ENCODE results near the gene TMEM132E.

TMEM132E gene

DNA sequence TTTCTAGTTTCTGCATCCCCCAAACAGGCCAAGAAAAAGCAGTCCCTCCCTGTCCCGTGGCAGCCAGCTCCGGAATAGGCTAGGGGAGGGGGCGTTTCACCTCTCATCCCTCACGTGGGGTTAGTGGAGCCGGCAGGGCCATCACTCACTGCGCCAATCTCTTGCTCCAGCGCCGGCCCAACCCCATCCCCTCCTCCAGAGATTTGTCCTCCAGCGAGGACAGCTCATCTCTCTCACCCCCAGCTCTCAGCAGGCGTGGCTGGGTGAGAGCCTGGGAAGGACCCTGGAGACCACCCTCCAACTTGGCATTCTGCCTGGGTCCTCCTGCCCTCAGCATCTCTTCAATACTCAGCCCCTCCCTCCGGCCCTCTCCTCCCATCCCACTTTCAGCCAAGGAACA, 74.1 kb downstream of the TMEM132E start:
- H3K4me2 ChIP-seq: no peak overlapping the region
- no peaks in the 10 kb centered on the region for H3K27me3 ChIP-seq (ENCODE audit: insufficient read depth, low read depth)
- H3K4me3 ChIP-seq (IDR thresholded peaks at IDR 0.05; ENCODE audit: insufficient read depth, low read depth, low read length): no peak overlapping the region
- H3K36me3 ChIP-seq (ENCODE audit: insufficient read depth): no peaks in the 10 kb centered on the region
- H3K4me1 ChIP-seq (ENCODE audit: low read depth, poor library complexity, severe bottlenecking): no peaks in the 10 kb centered on the region
- no peak overlapping the region for H2AFZ ChIP-seq (ENCODE audit: low read depth)
- H4K20me1 ChIP-seq (ENCODE audit: insufficient read depth): no peaks in the 10 kb centered on the region
- no peak overlapping the region for H3K9ac ChIP-seq
- TF ChIP-seq, protein P1, sequence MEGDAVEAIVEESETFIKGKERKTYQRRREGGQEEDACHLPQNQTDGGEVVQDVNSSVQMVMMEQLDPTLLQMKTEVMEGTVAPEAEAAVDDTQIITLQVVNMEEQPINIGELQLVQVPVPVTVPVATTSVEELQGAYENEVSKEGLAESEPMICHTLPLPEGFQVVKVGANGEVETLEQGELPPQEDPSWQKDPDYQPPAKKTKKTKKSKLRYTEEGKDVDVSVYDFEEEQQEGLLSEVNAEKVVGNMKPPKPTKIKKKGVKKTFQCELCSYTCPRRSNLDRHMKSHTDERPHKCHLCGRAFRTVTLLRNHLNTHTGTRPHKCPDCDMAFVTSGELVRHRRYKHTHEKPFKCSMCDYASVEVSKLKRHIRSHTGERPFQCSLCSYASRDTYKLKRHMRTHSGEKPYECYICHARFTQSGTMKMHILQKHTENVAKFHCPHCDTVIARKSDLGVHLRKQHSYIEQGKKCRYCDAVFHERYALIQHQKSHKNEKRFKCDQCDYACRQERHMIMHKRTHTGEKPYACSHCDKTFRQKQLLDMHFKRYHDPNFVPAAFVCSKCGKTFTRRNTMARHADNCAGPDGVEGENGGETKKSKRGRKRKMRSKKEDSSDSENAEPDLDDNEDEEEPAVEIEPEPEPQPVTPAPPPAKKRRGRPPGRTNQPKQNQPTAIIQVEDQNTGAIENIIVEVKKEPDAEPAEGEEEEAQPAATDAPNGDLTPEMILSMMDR (conservative IDR thresholded peaks at IDR 0.05; ENCODE audit: low read depth, low read length): no peak
- no peaks in the 10 kb centered on the region for H3K79me2 ChIP-seq (ENCODE audit: insufficient read depth, low read depth)
- H3K27ac ChIP-seq: no peak overlapping the region

DNA sequence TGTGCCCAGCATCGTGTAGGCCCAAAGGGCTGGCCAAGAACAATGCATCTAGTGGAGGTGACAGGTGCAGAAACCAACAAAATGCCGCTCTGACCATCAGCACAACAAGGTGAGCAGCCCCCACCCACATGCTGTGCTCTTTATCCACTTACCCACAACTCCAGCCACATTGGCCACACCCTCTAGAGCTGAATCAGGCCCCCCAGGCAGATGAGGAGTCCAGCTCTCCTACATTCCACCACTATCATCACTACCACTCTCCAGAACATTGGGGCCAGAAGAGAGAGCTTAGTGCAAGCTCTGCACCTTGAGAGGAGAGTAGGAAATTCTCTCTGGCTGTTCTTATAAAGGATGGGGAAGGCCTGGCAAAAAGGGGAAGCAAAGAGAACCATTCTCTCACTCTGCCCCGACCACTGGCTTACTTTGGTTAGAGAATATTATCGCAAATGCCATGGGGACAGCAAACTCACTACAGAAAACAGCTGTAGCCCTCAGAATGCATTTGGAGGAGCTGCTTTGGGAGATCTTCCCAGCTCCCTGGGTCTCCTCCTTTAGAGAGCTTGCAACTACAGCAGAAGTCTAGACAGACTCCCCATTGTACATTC, 75.0 kb downstream of the TMEM132E start:
- TF ChIP-seq, protein P1 (conservative IDR thresholded peaks at IDR 0.05; ENCODE audit: low read depth, low read length): no peak
- Histone ChIP-seq H3K9ac (no peak overlapping the region), H4K20me1 (ENCODE audit: insufficient read depth) (no peaks in the 10 kb centered on the region), H3K27me3 (ENCODE audit: insufficient read depth, low read depth) (no peaks in the 10 kb centered on the region), H2AFZ (ENCODE audit: low read depth) (no peak overlapping the region), H3K27ac (no peak overlapping the region), H3K4me1 (ENCODE audit: low read depth, poor library complexity, severe bottlenecking) (no peaks in the 10 kb centered on the region), H3K79me2 (ENCODE audit: insufficient read depth, low read depth) (no peaks in the 10 kb centered on the region), H3K36me3 (ENCODE audit: insufficient read depth) (no peaks in the 10 kb centered on the region), H3K4me2 (no peak overlapping the region), H3K4me3 (IDR thresholded peaks at IDR 0.05; ENCODE audit: insufficient read depth, low read depth, low read length) (no peak overlapping the region)

DNA sequence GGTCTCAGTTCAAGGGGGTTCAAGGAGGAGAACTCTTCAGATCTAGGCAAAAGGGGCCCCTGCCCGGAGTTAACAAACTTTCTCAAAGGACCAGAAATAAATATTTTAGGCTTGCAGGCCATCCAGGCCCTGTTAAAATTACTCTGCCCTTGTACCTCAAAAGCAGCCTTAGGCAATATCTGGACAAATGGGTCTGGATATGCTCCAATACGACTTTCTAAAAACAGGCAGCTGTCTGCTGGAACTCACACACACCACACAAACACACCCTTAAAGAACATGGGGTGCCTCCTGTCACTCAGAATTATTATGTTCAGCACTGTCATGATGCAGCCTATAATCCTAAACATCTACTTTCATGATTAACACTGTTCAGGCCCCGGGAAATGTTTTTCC, 75.5 kb downstream of the TMEM132E start:
- Histone ChIP-seq H3K4me3 (IDR thresholded peaks at IDR 0.05; ENCODE audit: insufficient read depth, low read depth, low read length) (no peak overlapping the region), H4K20me1 (ENCODE audit: insufficient read depth) (no peaks in the 10 kb centered on the region), H2AFZ (ENCODE audit: low read depth) (no peak overlapping the region), H3K36me3 (ENCODE audit: insufficient read depth) (no peaks in the 10 kb centered on the region), H3K9ac (no peak overlapping the region), H3K4me2 (no peak overlapping the region), H3K27ac (no peak overlapping the region), H3K79me2 (ENCODE audit: insufficient read depth, low read depth) (no peaks in the 10 kb centered on the region), H3K4me1 (ENCODE audit: low read depth, poor library complexity, severe bottlenecking) (no peaks in the 10 kb centered on the region), H3K27me3 (ENCODE audit: insufficient read depth, low read depth) (no peaks in the 10 kb centered on the region)
- TF ChIP-seq, protein P1 (conservative IDR thresholded peaks at IDR 0.05; ENCODE audit: low read depth, low read length): no peak

DNA sequence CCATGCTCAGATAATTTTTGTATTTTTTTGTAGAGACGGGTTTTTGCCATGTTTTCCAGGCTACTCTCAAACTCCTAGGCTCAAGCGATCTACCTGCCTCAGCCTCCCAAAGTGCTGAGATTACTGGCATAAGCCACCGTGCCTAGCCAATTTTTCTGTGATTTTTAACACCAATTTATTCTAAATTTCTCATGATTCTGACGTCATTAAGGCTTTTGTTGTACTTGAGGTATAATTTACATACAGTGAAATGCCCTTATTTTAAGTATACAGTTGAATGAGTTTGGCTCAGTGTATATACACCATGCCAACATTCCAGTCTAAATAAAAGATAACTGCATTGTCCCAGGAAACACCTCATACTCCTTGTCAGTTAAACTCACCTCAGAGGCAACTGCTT, 77.4 kb downstream of the TMEM132E start:
- H3K79me2 ChIP-seq (ENCODE audit: insufficient read depth, low read depth): no peaks in the 10 kb centered on the region

More for the DNA sequence above, 77.4 kb downstream of the TMEM132E start:
- no peak overlapping the region for H3K9ac ChIP-seq
- H4K20me1 ChIP-seq (ENCODE audit: insufficient read depth): no peaks in the 10 kb centered on the region
- TF ChIP-seq, protein P1 (conservative IDR thresholded peaks at IDR 0.05; ENCODE audit: low read depth, low read length): no peak
- H2AFZ ChIP-seq (ENCODE audit: low read depth): no peak overlapping the region
- H3K4me3 ChIP-seq (IDR thresholded peaks at IDR 0.05; ENCODE audit: insufficient read depth, low read depth, low read length): no peak overlapping the region
- no peak overlapping the region for H3K4me2 ChIP-seq
- no peaks in the 10 kb centered on the region for H3K27me3 ChIP-seq (ENCODE audit: insufficient read depth, low read depth)
- no peak overlapping the region for H3K27ac ChIP-seq
- H3K4me1 ChIP-seq (ENCODE audit: low read depth, poor library complexity, severe bottlenecking): no peaks in the 10 kb centered on the region
- no peaks in the 10 kb centered on the region for H3K36me3 ChIP-seq (ENCODE audit: insufficient read depth)
